HepG2 (cell line): ENCODE results near the gene RPS6KL1. TPM values are rescaled to one million over a fixed set of nuclear protein-coding genes. Genes with fewer than 3 reads are reported as not detected.
"Not testable (repeated sequence)": the region's sequence is repeated elsewhere in the genome, so short reads cannot be mapped to it uniquely, and the experiment has no call there.

ENCODE experiments used
- ATAC-seq: fragments of 200-7000 bp; cut with Tn5 transposase; 3 replicates; pipeline ENCODE4 v1.9.1; 2020; ENCODE audit warnings: mild to moderate bottlenecking, moderate library complexity
- BruUV-seq: library from RNA; stranded (reverse); fragments of 400-500 nt; replicated peaks from 2 replicates; lab custom pipeline; 2021; lab: Mats Ljungman, UMichigan
- CTCF ChIA-PET: fragments of 300-600 bp; formaldehyde crosslinking; extraction: SDS; loops from one replicate; lab custom pipeline; 2021; ENCODE audit warnings: low total read pairs, inconsistent platforms, low intra/inter-chr PET ratio; lab: Yijun Ruan, JAX
- POLR2A ChIA-PET: fragments of 350-600 bp; sonication (Branson Sonifier 250); formaldehyde crosslinking; loops from one replicate; lab custom pipeline; 2020; ENCODE audit warnings: antibody characterized with exemption, inconsistent platforms; lab: Yijun Ruan, JAX
- DNase-seq: peaks from one replicate; pipeline ENCODE4 v3.0.0-alpha.2; 2015; ENCODE audit warnings: low spot score
- FAIRE-seq: peaks from 3 replicates; lab custom pipeline; 2011; peaks lifted over from hg19 to GRCh38; lab: Jason Lieb, UNC
- H2AFZ ChIP-seq: one replicate; pipeline ENCODE4 v1.6.1; 2011; ENCODE audit warnings: low read length, inconsistent platforms
- H3K27ac ChIP-seq: fragments of 300-600 bp; 3 replicates; pipeline ENCODE4 v1.8.0; 2011; ENCODE audit warnings: mixed run types, mild to moderate bottlenecking, mixed read lengths, low read length, inconsistent platforms; ENCODE audit not compliant: insufficient read depth; ENCODE audit errors: extremely low read length
- H3K27me3 ChIP-seq, 2 experiments: fragments of 200-600 bp in 1 of 2; 2 replicates in 1 of 2; 3 replicates in 1 of 2; pipeline versions ENCODE4 v1.6.0 to v1.8.0; 2011; ENCODE audit warnings: low read length in 2 of 2, mild to moderate bottlenecking in 2 of 2, moderate library complexity in 2 of 2, inconsistent platforms in 1 of 2; ENCODE audit not compliant: insufficient read depth in 2 of 2, control insufficient read depth in 1 of 2
- H3K36me3 ChIP-seq, 2 experiments: fragments of 200-600 bp in 1 of 2; replicated peaks in 1 of 2; 2 replicates in 1 of 2; 3 replicates in 1 of 2; pipeline versions ENCODE4 v1.5.1 to v1.8.0; 2011; ENCODE audit warnings: low read length in 2 of 2, inconsistent platforms in 1 of 2; ENCODE audit not compliant: insufficient read depth in 2 of 2, control insufficient read depth in 1 of 2
- H3K4me1 ChIP-seq: 2 replicates; pipeline ENCODE4 v1.5.1; 2012; ENCODE audit warnings: low read length, inconsistent platforms; ENCODE audit not compliant: insufficient read depth
- H3K4me2 ChIP-seq: 2 replicates; pipeline ENCODE4 v1.6.0; 2011; ENCODE audit warnings: low read depth, low read length, inconsistent platforms
- H3K4me3 ChIP-seq, 3 experiments: fragments of 200-600 bp in 1 of 3; sonication (generic), shearing (Covaris generic) in 1 of 3; replicated peaks in 1 of 3; 2 replicates each; pipeline ENCODE4 v1.5.1; 2011 to 2016; ENCODE audit warnings: low read length in 3 of 3, inconsistent platforms in 2 of 3, low read depth in 2 of 3, mild to moderate bottlenecking in 2 of 3, control low read depth in 1 of 3, mixed read lengths in 1 of 3; ENCODE audit not compliant: insufficient read depth in 1 of 3
- H3K79me2 ChIP-seq: one replicate; pipeline ENCODE4 v1.6.1; 2011; ENCODE audit warnings: low read length, inconsistent platforms; ENCODE audit not compliant: insufficient read depth
- H3K9ac ChIP-seq: 2 replicates; pipeline ENCODE4 v1.6.0; 2011; ENCODE audit warnings: mild to moderate bottlenecking, low read depth, low read length, inconsistent platforms; ENCODE audit not compliant: insufficient read depth
- H3K9me3 ChIP-seq: 2 replicates; pipeline ENCODE4 v1.5.1; 2012; ENCODE audit warnings: mild to moderate bottlenecking, low read length
- H4K20me1 ChIP-seq: 2 replicates; pipeline ENCODE4 v1.6.0; 2011; ENCODE audit warnings: inconsistent platforms, mild to moderate bottlenecking, low read length, moderate library complexity; ENCODE audit not compliant: insufficient read depth
- ATF7 ChIP-seq, 2 experiments: fragments of 450-650 bp in 1 of 2; sonication (generic) in 1 of 2; formaldehyde crosslinking in 1 of 2; IDR thresholded peaks; 2 replicates each; pipeline versions ENCODE4 v1.4.0 to v1.6.1; 2016 to 2020; ENCODE audit warnings: antibody characterized with exemption in 1 of 2, mild to moderate bottlenecking in 1 of 2, missing genetic modification reagents in 1 of 2
- CEBPG ChIP-seq: IDR thresholded peaks from 2 replicates; pipeline ENCODE4 v1.6.1; 2016
- ETV6 ChIP-seq: sonication (generic); formaldehyde crosslinking; conservative IDR thresholded peaks from 2 replicates; pipeline ENCODE4 v1.4.0; 2020; ENCODE audit warnings: missing genetic modification reagents
- GATAD1 ChIP-seq: IDR thresholded peaks from 2 replicates; pipeline ENCODE4 v1.6.1; 2016; ENCODE audit warnings: missing genetic modification reagents, missing compliant biosample characterization
- HNRNPLL ChIP-seq: fragments of 200-400 bp; formaldehyde crosslinking; IDR thresholded peaks from 2 replicates; pipeline ENCODE4 v1.6.1; 2017; ENCODE audit warnings: mild to moderate bottlenecking, low read depth, low read length; ENCODE audit not compliant: poor library complexity, severe bottlenecking
- MZF1 ChIP-seq: sonication (generic); formaldehyde crosslinking; IDR thresholded peaks from 2 replicates; pipeline ENCODE4 v1.8.1; 2023; ENCODE audit warnings: mild to moderate bottlenecking, missing genetic modification reagents, borderline replicate concordance
- NPAS2 ChIP-seq: sonication (generic); formaldehyde crosslinking; IDR thresholded peaks from 2 replicates; pipeline ENCODE4 v1.8.0; 2022; ENCODE audit warnings: mild to moderate bottlenecking, missing genetic modification reagents, borderline replicate concordance
- SIX4 ChIP-seq: sonication (generic); formaldehyde crosslinking; IDR thresholded peaks from 2 replicates; pipeline ENCODE4 v1.4.0; 2020; ENCODE audit warnings: missing genetic modification reagents
- ZMYM3 ChIP-seq: sonication (generic); formaldehyde crosslinking; IDR thresholded peaks from 2 replicates; pipeline ENCODE4 v1.5.1; 2020; ENCODE audit warnings: mild to moderate bottlenecking, missing genetic modification reagents
- ZNF350 ChIP-seq: sonication (generic); formaldehyde crosslinking; IDR thresholded peaks from 2 replicates; pipeline ENCODE4 v1.4.0; 2020; ENCODE audit warnings: mild to moderate bottlenecking, low read depth, missing genetic modification reagents, borderline replicate concordance
- ZNF562 ChIP-seq: sonication (generic); formaldehyde crosslinking; IDR thresholded peaks from 2 replicates; pipeline ENCODE4 v1.8.0; 2022; ENCODE audit warnings: missing genetic modification reagents, borderline replicate concordance
- ZNF770 ChIP-seq: sonication (generic); formaldehyde crosslinking; IDR thresholded peaks from 2 replicates; pipeline ENCODE4 v1.5.0; 2020; ENCODE audit warnings: mild to moderate bottlenecking, missing genetic modification reagents
- WGBS: methylation state at CpG from one replicate; pipeline ENCODE4 v1.1.6; 2017; ENCODE audit warnings: low lambda C conversion rate; 5-methylcytosine and 5-hydroxymethylcytosine counted together
- in situ Hi-C: cut with HindIII; loops from 2 replicates; pipeline ENCODE4 v1.10.0; 2017; ENCODE audit warnings: low pct_unique_long_range_greater_than_20kb; ENCODE audit not compliant: extremely low pct_ligation_motif_present
- intact Hi-C: fragments of 100-400 bp; cut with micrococcal nuclease; formaldehyde crosslinking; loops from one replicate; pipeline ENCODE4 v1.10.0; 2022; ENCODE audit not compliant: unreplicated experiment
- polyA plus RNA-seq, 8 experiments: library from polyadenylated mRNA; depleted of rRNA in 3 of 8; stranded (reverse) in 7 of 8; unstranded in 1 of 8; fragments of >200 nt; fragmentation: Illumina TruSeq in 4 of 8; extraction: Trizol in 4 of 8; gene quantifications; 2 replicates each; pipeline versions ENCODE4 v1.2.1 to v1.2.3, GENCODE V29; 2011 to 2016; ENCODE audit warnings: low read depth in 4 of 8, missing spikeins in 1 of 8, mixed read lengths in 1 of 8; ENCODE audit not compliant: insufficient read depth in 1 of 8
- total RNA-seq, 5 experiments: library from RNA; depleted of rRNA; stranded (reverse); fragments of >200 nt; fragmentation: Illumina TruSeq; extraction: Trizol; gene quantifications; 2 replicates each; pipeline ENCODE4 v1.2.3, GENCODE V29; 2016; ENCODE audit warnings: low read depth in 1 of 5
- TF ChIP-seq, protein P1 (sequence below): sonication (generic); IDR thresholded peaks from 2 replicates; pipeline ENCODE4 v1.6.1; 2016; ENCODE audit warnings: low read depth, borderline replicate concordance
- TF ChIP-seq, protein P2 (sequence below): IDR thresholded peaks from 2 replicates; pipeline ENCODE4 v1.6.1; 2012; ENCODE audit warnings: low read depth, low read length, improper control_type of control experiment

Gene RPS6KL1
- total and polyA plus RNA-seq, 2 of the 13 experiments (the other 11 are each of a cell fraction or from before 2014, with no cell fraction given), result 6.5 to 11.5 TPM

GRCh38 chr14:74931744-74932143, 8.7 kb upstream of the RPS6KL1 start:
- peak overlapping the region; percentile 87; the same call in 1 of the 2 replicates for H3K4me2 ChIP-seq
- POLR2A ChIA-PET, result interaction anchor here (0.8 to 2.5 kb wide), 2 partner anchors 9 to 49 kb away, joined by 3 to 10 read pairs; partner anchors contain the start of gene RPS6KL1
- H3K36me3 ChIP-seq, CTCF ChIA-PET, H3K4me3 ChIP-seq, H3K79me2 ChIP-seq, in situ Hi-C loops, BruUV-seq, intact Hi-C loops, H2AFZ ChIP-seq: not testable (repeated sequence)
- TF ChIP-seq ZNF770, result peak; percentile 88
- TF ChIP-seq, all 625 proteins: peak for 1; not testable (repeated sequence) for 624
- peaks cover 39% of the 10 kb centered on the region for H3K4me1 ChIP-seq
- 65% methylated on average over 9 of the region's 9 CpGs for WGBS
- H3K9ac ChIP-seq, FAIRE-seq, ATAC-seq, H4K20me1 ChIP-seq, DNase-seq, H3K27me3 ChIP-seq, H3K27ac ChIP-seq, H3K9me3 ChIP-seq: not testable (repeated sequence)

GRCh38 chr14:74929242-74929641, 6.2 kb upstream of the RPS6KL1 start:
- H3K9ac ChIP-seq, result no peak overlapping the region
- BruUV-seq, result no TSS peak
- no peaks in the 10 kb centered on the region for H4K20me1 ChIP-seq
- CTCF ChIA-PET, result no interaction called here
- intact Hi-C loops, result no loop called here
- POLR2A ChIA-PET, result no interaction called here
- no peaks in the 10 kb centered on the region for H3K36me3 ChIP-seq
- ATAC-seq (no peak), FAIRE-seq (no peak), DNase-seq (no peak)
- 16% methylated on average over 6 of the region's 6 CpGs for WGBS
- H3K27me3 ChIP-seq, result peaks cover 0 to 2% of the 10 kb centered on the region in 2 experiments; a peak in 2 of 5 replicates
- no peak overlapping the region for H3K4me3 ChIP-seq
- no peak overlapping the region for H3K27ac ChIP-seq
- H3K4me1 ChIP-seq, result peaks cover 27% of the 10 kb centered on the region
- H3K4me2 ChIP-seq, result no peak overlapping the region
- H3K9me3 ChIP-seq, result no peaks in the 10 kb centered on the region
- H2AFZ ChIP-seq, result no peak overlapping the region
- H3K79me2 ChIP-seq, result no peaks in the 10 kb centered on the region
- in situ Hi-C loops, result no loop called here
- TF ChIP-seq MZF1 (CRISPR knock-in tag) (no peak), NPAS2 (no peak), ZNF562 (CRISPR knock-in tag) (no peak), CEBPG (CRISPR knock-in tag) (peak; percentile 50), ETV6 (CRISPR knock-in tag) (no peak), ZNF350 (CRISPR knock-in tag) (no peak), SIX4 (CRISPR knock-in tag) (no peak), ZMYM3 (CRISPR knock-in tag) (peak; percentile 66), HNRNPLL (no peak), GATAD1 (CRISPR knock-in tag) (no peak), ATF7 (IDR thresholded peaks at IDR 0.05) (no peak), ATF7 (CRISPR knock-in tag; IDR thresholded peaks at IDR 0.05) (no peak)
- TF ChIP-seq, protein P1, sequence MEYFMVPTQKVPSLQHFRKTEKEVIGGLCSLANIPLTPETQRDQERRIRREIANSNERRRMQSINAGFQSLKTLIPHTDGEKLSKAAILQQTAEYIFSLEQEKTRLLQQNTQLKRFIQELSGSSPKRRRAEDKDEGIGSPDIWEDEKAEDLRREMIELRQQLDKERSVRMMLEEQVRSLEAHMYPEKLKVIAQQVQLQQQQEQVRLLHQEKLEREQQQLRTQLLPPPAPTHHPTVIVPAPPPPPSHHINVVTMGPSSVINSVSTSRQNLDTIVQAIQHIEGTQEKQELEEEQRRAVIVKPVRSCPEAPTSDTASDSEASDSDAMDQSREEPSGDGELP, result no peak
- TF ChIP-seq, protein P2, sequence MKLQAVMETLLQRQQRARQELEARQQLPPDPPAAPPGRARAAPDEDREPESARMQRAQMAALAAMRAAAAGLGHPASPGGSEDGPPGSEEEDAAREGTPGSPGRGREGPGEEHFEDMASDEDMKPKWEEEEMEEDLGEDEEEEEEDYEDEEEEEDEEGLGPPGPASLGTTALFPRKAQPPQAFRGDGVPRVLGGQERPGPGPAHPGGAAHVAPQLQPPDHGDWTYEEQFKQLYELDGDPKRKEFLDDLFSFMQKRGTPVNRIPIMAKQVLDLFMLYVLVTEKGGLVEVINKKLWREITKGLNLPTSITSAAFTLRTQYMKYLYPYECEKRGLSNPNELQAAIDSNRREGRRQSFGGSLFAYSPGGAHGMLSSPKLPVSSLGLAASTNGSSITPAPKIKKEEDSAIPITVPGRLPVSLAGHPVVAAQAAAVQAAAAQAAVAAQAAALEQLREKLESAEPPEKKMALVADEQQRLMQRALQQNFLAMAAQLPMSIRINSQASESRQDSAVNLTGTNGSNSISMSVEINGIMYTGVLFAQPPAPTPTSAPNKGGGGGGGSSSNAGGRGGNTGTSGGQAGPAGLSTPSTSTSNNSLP, result no peak
